ENCODE results near the gene HOXB2.
"Not testable (repeated sequence)": the region's sequence is repeated elsewhere in the genome, so short reads cannot be mapped to it uniquely, and the experiment has no call there.

Gene HOXB2

GRCh38 chr17:48539177-48539576, 5.7 kb downstream of the HOXB2 start:
- no peak for DNase-seq

- no peak for DNase-seq
Observed at GRCh38 chr17:48537316-48537715, 7.6 kb downstream of the HOXB2 start.

- DNase-seq: not testable (repeated sequence)
Observed at GRCh38 chr17:48535793-48536559, 8.9 kb downstream of the HOXB2 start.

- DNase-seq: no peak
Observed at GRCh38 chr17:48532261-48532660, 12.6 kb downstream of the HOXB2 start.

- no peak for DNase-seq
Observed at GRCh38 chr17:48530887-48531272, 14.0 kb downstream of the HOXB2 start, which contains the start of gene HOXB1. Gene HOXB1 (minus strand): TSS chr17:48531011. CDS start chr17:48530904, 107 bp downstream.

DNA sequence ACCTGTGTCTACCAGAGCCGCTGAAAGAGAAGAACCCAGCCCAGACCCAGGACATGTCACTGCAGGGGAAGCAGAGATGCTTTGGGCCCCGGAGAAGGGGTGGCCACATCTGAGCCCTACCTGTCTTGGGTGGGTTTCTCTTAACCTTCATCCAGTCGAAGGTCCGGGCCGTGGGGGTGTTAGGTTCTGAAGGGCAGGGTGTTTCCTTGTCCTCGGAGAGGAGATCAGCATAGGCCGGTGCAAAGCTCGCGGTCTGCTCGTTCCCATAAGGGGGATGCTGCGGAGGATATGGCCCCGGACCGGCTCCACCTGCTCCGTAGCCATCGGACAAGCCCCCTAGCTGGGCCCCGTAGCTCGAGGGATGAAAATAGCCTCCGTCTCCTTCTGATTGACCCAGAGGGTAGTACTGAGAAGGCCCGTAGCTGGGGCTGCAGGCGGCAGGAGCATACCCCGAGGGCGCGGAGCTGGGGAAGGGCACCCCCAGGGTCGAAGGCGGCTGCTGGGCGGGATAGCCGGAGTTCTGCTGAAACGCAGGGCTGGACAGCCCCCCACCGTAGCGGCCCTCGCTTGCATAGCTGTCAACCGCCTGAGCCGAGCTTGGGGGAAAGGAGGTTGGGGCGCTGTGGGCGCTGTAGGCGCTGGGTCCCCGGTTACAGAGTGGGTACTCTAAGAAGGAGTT, 14.6 kb downstream of the HOXB2 start:
- no peak for DNase-seq

DNA sequence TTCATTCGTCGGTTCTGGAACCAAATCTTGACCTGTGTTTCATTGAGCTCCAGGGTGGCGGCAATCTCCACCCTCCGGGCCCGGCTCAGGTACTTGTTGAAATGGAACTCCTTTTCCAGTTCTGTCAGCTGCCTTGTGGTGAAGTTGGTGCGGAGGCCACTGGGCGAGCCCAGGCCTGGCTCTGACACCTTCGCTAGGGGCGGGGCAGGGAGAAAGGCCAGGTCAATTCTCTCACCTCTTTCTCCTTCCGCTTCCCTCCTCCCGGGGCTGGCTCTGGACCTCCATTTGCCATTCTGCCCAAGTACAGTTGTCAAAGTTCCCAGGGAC, 15.3 kb downstream of the HOXB2 start:
- DNase-seq: no peak

- DNase-seq: no peak
Observed at GRCh38 chr17:48528936-48529682, 15.8 kb downstream of the HOXB2 start.

- no peak for DNase-seq
Observed at GRCh38 chr17:48528153-48528935, 16.6 kb downstream of the HOXB2 start.

DNA sequence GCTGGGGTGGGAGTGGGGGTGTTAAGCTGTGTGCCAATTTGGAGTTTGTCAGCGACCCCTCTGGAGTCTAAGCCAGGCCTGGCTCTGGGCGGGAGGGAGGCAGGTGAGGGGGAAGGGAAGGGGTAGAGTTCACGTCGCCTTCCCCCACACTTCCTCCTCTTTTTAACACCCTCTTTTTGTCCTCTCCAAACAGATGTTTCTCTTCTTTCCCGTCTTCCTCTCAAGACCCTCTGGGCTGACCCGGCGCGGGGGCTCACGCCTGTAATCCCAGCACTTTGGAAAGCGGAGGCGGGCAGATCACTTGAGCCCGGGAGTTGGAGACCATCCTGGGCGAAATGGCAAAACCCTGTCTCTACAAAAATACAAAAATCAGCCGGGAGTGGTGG, 17.4 kb downstream of the HOXB2 start:
- DNase-seq: no peak

GRCh38 chr17:48526608-48527546, 18.0 kb downstream of the HOXB2 start:
- DNase-seq: no peak

DNA sequence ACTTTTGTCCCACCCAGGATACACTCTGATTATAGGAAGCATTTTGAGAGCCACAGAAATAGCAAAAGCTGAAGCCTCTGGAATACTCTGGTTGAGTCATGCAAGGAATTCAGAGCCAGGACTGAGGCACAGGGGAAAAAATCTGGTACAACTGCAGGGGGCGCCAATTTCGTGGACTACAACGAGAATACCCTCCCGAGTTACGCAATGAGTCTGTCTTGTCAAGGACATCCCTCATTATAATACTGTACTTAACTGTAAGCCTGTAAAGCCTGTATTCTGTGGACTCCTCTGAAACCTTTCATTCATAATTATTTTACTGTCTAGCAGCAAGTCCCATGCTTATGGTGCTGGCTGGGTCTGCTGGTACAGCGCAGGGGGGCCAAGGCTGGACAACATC, 21.9 kb downstream of the HOXB2 start:
- no peak for DNase-seq

GRCh38 chr17:48522031-48522653, 22.8 kb downstream of the HOXB2 start:
- DNase-seq: no peak

DNA sequence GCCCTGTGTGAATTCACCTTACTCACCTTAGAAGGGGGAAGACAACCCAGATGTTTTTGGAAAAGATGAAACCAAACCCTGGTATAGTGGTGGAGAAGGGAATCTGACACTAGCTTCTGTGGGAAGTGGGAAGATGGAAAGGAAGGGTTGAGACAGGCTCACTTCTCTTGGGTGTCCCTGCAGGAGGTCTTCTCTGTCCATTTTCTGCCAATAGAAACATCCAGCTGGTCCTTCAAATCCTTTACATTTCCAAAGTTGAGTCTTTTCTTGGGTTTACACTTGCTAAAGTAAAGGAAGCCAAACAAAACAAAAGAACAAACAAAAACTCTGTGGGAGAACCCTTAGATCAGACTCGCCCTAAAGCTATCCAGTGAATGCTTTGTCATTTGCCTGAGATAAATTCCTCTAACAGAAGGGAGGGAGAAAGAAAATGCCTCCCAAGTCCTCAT, 24.3 kb downstream of the HOXB2 start:
- no peak for DNase-seq

DNA sequence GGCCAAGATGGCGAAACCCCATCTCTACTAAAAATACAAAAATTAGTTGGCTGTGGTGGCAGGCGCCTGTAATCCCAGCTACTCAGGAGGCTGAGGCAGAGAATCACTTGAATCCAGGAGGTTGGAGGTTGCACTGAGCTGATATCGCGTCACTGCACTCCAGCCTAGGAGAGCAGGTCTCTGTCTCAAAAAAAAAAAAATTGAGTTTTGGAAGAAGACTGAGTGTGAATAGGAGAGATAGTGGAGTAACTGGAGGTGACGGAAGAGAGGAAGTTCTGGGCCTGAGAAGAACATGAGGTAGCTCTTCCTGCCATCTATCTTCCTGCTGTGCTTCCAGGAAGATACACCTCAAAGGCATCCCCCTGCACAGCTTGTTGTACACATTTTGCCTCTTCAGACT, 25.5 kb downstream of the HOXB2 start:
- DNase-seq: no peak

DNA sequence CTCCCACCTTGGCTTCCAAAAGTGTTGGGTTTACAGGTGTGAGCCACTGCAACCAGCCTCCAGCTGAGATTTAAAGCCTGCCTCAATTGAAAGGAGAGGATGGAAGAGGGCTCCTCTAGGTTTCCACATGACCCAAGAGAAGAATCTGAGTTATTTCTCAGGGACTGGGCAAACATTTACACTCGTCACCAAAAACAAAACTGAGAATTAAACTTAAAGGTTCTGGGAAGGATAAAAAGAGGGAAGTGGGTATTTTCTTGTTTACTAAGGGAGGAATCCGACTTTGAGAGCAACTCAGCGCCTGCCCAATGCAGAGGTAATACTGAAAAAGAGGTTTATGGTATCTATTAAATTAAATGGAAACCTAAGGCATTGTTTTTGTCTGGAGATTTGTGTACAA, 27.4 kb downstream of the HOXB2 start:
- DNase-seq: no peak

GRCh38 chr17:48515925-48516900, 28.7 kb downstream of the HOXB2 start:
- DNase-seq: no peak

GRCh38 chr17:48514477-48514876, 30.4 kb downstream of the HOXB2 start:
- no peak for DNase-seq

DNA sequence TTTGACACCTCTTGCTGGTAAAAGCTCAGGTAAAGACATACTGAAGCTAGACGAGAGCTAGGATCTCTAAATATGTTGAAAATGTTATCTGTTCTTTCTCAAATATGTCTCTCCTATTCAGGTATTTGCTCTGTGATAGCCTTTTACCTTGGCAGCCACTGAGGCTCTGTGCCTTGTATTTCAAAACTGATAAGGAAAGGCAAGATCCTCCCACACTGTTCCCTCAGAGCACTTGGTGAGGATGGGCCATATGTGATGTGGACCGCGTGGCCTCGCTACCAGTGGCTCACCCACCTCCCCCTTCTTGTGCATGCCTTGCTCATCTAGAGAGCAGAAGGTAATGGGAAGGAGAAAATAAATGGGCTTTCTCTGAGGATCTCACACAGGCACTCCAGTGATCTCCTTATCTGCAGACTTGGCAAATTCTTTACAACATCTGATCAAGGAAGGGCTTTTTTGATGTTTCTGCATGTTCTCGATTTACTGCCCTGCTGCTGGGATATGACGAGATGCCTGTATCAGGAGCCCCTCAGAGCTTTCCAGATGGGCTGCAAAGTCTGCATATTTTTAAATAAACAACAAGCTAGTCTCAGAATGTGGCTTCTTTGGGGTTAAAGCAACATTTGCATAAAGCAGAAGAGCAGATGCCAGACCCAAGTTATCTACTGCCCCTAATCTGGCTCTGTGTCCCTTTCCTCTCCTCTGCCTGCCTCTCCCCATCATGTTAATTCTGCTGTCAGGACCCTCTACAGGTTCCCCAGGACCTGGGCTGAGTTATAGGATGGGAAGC, 31.0 kb downstream of the HOXB2 start:
- no peak for DNase-seq
